Stimulated activated CD8-positive, alpha-beta memory T cell treated with anti-CD3 and anti-CD28 coated beads, Interleukin-2, amount 100 ng/mL, for 1 hour (primary cell): ENCODE data around the gene AXDND1.
"Not testable (repeated sequence)": the region's sequence is repeated elsewhere in the genome, so short reads cannot be mapped to it uniquely, and the experiment has no call there.

Experiments
- DNase-seq, 2 donors: peaks; one replicate each; pipeline ENCODE4 v3.0.0-alpha.2; 2020; ENCODE audit warnings: low read depth in 2 of 2

The AXDND1 gene, protein sequence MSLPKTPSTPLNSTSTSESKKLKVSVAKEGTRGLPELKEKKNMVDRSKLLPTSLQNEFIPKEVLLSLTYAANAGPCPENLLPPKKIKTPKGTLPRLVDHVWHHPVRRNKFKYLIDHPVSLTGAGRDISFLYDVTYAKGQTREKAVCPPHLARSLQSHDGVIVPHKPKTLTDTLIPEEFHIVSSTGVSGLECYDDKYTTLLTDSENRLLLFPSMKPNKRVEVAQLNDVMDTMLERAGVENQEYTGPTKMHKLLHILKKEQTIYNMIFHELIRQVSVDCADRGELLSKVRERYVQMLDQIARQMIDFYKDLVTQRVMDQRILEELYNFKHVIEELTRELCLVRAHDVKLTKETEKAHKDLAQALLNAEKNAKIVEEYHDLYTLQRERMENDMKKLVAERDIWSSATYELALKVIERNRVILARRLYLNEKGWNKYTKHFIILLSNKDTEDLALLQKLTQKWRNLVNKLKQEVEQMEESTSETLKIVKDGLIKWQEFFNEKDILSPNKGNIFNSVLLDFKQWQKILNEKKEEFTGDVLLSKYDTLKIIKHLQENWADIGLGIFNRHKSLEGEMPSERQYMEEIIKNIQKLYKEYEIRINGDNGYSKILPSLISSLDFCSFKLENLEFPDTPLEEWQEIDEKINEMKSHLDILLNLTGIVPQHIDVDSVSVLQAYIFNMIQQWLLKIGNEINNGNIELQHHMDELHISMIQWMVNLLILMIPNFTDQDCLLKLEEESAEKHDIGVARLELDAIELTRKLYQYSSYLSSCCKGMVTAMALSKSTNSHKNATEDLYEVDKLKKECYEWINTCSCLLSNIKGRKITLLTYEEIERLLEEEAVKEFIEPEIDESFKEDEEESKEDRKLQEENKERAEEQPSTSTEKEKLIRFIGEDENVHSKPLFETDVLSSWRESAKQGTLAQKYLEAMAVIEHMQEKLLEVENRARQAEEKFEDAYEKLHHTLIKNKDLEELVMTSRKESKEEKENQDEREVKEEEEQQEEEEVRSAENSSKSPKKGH

GRCh38 chr1:179365342-179366092, at the start of gene AXDND1:
TSS of gene AXDND1 (plus strand) at chr1:179365971. CDS start at chr1:179366510, 539 bp downstream.
- DNase-seq, result peak; percentile 77 to 82

DNA sequence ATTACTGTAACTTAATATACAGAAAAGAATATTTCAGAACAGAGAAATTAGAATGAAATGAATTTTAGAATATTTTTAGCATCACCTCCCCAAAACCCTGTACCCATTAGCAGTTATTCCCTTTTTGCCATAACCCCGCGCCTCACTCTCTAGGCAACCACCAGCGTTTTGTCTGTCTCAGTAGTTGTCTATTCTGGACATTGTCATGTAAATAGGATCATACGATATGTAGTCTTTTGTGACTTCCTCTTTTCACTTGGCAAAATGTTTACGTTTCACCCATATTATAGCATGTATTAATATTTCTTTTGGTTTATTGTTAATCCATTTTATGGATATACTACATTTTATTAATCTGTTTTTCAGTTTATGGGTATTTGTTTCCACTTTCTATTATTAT, 47.3 kb upstream of the AXDND1 start:
- no peak for DNase-seq

DNA sequence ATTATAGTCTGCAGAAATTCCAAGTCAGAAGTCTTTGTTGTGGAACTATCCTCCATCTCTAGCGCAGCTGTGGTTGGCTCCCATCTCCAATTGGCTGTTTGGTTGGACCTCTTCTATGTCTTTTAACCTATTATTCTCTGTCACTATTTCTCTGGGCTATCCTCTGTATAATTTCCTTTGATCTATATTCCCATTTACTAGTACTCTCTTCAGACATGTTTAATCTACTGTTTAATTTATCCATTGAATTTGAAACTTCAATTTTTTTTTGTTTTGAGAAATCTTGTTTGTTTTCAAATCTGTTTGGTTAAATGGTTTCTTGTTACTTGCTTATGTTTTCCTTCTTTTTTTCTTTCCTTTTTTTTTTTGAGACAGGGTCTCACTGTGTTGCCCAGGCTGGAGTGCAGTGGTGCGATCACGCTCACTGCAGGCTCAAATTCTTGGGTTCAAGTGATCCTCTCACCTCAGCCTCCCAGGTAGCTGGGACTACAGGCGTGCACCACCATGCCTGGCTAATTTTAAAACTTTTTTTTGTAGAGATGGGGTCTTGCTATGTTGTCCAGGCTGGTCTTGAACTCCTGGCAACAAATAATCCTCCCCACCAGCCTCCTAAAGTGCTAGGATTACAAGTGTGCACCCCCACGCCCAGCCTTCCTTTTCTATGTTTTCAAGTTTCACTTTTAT, 44.1 kb upstream of the AXDND1 start:
- DNase-seq, result no peak

- no peak for DNase-seq
Observed at GRCh38 chr1:179322557-179322956, 43.2 kb upstream of the AXDND1 start.

DNA sequence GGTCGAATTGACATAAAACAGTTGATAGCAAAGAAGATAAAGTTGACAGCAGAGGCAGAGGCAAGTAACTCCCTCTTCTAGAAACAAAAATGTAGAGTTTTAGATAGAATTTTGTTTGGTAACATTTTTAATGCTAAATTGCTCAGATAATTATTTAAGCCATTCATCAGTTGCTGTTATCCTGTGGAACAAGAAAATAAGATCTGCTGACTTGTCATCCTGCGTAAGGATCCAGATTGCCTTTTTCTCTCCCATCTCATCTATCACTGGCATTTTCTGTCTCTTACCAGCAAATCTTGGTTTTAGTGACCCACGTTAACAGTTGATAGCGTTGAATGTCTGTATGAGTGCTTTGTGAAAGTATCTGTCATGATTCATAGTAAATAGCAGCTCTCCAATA, 42.3 kb upstream of the AXDND1 start:
- DNase-seq, result no peak

GRCh38 chr1:179325836-179326235, 39.9 kb upstream of the AXDND1 start:
- no peak for DNase-seq

GRCh38 chr1:179326746-179327145, 39.0 kb upstream of the AXDND1 start:
- no peak for DNase-seq

- no peak for DNase-seq
Observed at GRCh38 chr1:179327196-179327595, 38.6 kb upstream of the AXDND1 start.

DNA sequence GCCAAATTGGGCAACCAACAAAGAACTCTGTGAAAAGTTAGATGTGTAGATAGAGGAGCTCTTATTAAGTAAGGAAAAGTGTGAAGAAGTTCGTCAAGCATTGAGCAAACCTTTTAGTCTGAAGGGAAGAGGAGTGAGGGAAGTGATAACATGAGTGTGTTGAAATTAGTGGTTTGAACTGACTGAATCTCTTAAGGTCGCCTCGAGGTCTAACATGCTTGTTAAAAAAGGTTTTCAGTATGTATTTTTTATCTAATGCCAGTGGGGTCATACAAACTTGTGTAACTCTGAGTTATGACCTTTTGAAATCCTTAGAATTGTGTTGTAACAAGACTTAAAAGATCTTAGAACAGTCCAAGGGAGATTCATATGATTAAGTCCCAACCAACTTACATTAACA, 38.1 kb upstream of the AXDND1 start:
- DNase-seq, result no peak

- no peak for DNase-seq
Observed at GRCh38 chr1:179329862-179330261, 35.9 kb upstream of the AXDND1 start.

DNA sequence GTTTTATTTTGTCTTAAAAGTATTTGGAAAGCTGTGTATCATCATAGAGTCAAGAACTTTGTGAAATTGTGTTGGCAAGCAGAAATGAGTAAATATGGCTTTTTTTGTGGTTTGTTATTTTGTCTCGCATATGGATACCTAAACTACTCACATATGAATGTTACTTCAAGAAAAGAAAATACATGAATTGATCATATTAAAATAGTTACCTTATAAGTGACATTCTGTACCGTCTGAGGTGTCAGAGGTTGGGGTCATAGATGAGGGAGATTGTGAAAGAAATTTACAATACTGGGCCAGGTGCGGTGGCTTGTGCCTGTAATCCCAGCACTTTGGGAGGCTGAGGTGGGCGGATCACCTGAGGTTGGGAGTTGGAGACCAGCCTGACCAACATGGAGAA, 31.3 kb upstream of the AXDND1 start:
- DNase-seq, result no peak

DNA sequence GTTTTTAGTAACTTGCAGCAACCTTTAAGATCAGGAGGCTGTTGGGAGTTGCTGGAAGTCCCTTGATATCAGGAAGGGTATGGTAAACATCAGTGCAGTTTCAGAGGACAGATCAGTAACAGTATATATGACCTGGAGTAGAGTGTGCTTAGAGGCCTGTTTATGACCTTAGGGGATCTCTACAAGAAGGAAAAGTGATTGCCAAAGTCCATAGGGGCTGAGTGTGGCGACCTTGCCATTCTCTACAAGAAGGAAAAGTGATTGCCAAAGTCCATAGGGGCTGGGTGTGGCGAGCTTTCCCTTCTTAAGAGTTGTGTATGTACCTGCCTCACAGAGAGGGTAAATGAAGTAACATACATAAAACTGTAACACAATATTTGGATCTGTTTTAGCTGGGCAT, 28.5 kb upstream of the AXDND1 start:
- no peak for DNase-seq

DNA sequence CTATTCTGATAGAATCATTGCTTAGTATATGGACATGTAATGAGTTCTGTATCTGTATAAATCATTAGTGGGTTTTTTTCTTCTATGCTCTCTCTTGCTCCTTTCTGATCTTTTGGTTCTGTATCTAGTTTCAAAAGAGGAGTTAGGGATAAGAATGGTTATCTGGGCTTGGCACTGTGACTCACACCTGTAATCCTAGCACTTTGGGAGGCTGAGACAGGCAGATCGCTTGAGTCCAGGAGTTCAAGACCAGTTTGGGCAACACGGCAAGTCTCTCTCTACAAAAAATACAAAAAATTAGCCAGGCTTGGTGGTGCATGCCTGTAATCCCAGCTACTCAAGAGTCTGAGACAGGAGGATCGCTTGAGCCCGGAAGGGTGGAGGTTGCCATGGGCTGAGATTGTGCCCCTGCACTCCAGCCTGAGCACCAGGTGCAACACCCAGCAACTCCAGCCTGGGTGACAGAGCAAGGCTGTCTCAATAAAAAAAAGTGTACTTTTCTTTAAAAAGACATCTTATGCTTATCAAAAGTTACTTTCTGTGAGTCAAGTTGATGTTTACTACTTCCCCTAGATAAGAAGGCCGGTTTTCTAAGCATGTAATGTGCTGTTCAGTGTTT, 27.7 kb upstream of the AXDND1 start:
- no peak for DNase-seq

DNA sequence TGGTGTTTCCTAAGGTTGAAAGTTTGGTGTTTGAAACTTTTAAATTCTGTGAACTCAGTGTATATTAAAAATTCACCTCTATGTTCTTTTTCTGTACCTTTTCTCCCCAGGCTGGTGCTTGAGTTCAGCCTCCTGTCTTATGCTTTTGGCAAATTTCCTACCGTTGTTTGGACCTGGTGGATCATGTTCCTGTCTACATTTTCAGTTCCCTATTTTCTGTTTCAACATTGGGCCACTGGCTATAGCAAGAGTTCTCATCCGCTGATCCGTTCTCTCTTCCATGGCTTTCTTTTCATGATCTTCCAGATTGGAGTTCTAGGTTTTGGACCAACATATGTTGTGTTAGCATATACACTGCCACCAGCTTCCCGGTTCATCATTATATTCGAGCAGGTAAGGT, 24.9 kb upstream of the AXDND1 start:
- no peak for DNase-seq

DNA sequence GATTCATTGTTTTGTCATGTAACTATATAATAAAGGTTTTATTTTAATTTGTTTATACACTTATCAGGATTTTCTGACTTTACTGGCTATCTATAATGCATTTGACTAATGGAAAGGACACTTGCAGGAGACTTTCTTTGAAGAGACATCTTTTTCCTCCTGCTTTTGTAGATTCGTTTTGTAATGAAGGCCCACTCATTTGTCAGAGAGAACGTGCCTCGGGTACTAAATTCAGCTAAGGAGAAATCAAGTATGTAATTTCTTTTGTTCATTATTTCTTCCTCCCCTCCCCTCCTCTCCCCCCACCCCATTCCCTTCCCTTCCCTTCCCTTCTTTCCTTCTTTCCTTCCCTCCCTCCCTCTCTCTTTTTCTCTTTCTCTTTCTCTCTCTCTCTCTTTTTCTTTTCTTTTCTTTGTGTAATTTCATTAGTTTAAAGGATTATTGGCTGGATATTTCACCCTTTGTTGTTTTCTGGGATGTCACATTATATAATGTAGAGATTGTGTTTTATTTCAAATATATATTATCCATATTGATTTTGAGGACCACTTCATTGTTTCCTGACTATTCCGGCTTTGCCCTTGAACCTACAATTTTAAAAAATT, 23.7 kb upstream of the AXDND1 start:
- no peak for DNase-seq

DNA sequence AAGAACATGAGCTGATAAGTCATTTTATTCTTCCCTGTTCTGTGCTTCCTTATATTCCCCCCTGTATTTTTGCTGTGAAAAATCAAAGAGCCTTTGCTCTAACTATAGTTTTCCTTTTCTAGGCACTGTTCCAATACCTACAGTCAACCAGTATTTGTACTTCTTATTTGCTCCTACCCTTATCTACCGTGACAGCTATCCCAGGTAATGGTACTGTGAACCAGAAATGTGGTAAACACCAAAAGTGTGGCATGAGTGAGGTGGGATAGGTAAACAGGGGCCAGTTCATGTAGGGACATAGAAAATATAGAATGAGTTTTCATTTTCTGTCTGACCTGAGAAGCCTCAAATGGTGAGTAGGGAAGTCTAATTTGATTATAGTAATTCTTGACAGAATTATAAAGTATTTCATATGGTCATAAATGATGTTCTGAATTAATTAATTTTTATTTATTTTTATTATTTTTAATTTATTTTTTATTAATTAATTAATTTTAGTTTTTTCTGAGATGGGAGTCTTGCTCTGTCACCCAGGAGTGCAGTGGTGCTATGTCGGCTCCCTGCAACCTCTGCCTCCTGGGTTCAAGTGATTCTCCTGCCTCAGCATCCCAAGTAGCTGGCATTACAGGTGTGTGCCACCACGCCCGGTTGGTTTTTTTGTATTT, 22.9 kb upstream of the AXDND1 start:
- DNase-seq, result no peak

GRCh38 chr1:179351281-179351680, 14.5 kb upstream of the AXDND1 start:
- no peak for DNase-seq

- no peak for DNase-seq
Observed at GRCh38 chr1:179352236-179352635, 13.5 kb upstream of the AXDND1 start.

- DNase-seq, result no peak
Observed at GRCh38 chr1:179353546-179353945, 12.2 kb upstream of the AXDND1 start.

DNA sequence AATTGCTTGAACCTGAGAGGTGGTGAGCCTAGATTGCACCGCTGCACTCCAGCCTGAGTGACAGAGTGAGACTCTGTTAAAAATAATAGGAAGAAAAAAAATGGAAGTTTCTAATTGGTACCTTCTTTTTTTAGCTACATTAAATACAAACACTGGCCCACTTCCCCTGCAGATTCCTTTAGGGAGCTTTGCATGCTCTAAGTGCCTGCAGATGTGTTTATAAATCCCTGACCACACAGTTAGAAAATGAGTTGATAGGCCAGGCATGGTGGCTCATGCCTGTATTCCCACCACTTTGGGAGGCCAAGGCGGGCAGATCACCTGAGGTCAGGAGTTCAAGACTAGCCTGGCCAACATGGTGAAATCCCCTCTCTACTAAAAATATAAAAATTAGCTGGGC, 4.1 kb upstream of the AXDND1 start:
- not testable (repeated sequence) for DNase-seq
